Testis (tissue), 3 donors: ENCODE measurements around the gene MS4A18. TPM values are rescaled to one million over a fixed set of nuclear protein-coding genes. Genes with fewer than 3 reads are reported as not detected.

Source experiments
- DNase-seq: peaks from one replicate; pipeline ENCODE4 v3.0.0-alpha.2; 2019
- H3K27ac ChIP-seq, 2 donors: fragments of 200-600 bp; sonication (generic); one replicate each; pipeline ENCODE4 v1.5.1; 2019
- H3K27me3 ChIP-seq: fragments of 200-600 bp; sonication (generic); one replicate; pipeline ENCODE4 v1.5.1; 2019
- H3K36me3 ChIP-seq: fragments of 200-600 bp; sonication (generic); one replicate; pipeline ENCODE4 v1.5.1; 2017; ENCODE audit warnings: low read depth; ENCODE audit errors: missing control alignments
- H3K4me1 ChIP-seq: fragments of 200-600 bp; sonication (generic); one replicate; pipeline ENCODE4 v1.5.1; 2019
- H3K4me3 ChIP-seq, 2 donors: fragments of 200-600 bp; sonication (generic); one replicate each; pipeline ENCODE4 v1.5.1; 2017 to 2019
- H3K9me3 ChIP-seq: fragments of 200-600 bp; sonication (generic); one replicate; pipeline ENCODE4 v1.5.1; 2017
- POLR2A ChIP-seq: fragments of 450-650 bp; IDR thresholded peaks from one replicate; pipeline ENCODE4 v1.6.1; 2017; ENCODE audit warnings: antibody characterized with exemption, mild to moderate bottlenecking, moderate library complexity
- WGBS, 2 donors: methylation state at CpG; one replicate each; pipeline ENCODE4 v1.1.5; 2018; 5-methylcytosine and 5-hydroxymethylcytosine counted together
- intact Hi-C: fragments of 100-400 bp; cut with DNase I; formaldehyde crosslinking; loops from one replicate; pipeline ENCODE4 v1.15.1; 2023; ENCODE audit warnings: low total_unique reads
- polyA plus RNA-seq: library from polyadenylated mRNA; stranded (reverse); fragments of 350-450 nt; fragmentation: Illumina TruSeq; extraction: RNeasy Lipid Tissue Mini Kit (QIAGEN cat#74804); gene quantifications from one replicate; pipeline ENCODE4 v1.2.3, GENCODE V29; 2014; ENCODE audit warnings: low read depth, low replicate concordance; ENCODE audit not compliant: insufficient read depth
- total RNA-seq, 2 donors: library from RNA; depleted of rRNA; stranded (reverse); fragments of >200 nt; gene quantifications; one replicate each; pipeline ENCODE4 v1.2.3, GENCODE V29; 2016
- TF ChIP-seq, protein P1 (sequence below), 3 experiments: fragments of 450-650 bp in 2 of 3; fragments of 200-600 bp in 1 of 3; sonication (generic) in 1 of 3; IDR thresholded peaks; one replicate each; pipeline ENCODE4 v1.5.1; 2016 to 2019; ENCODE audit warnings: antibody characterized with exemption in 3 of 3, mild to moderate bottlenecking in 2 of 3, moderate library complexity in 1 of 3

Gene MS4A18
- total and polyA plus RNA-seq, 3 donors from 2014 or later = 0.50 to 0.96 TPM; not detected in 1

DNA sequence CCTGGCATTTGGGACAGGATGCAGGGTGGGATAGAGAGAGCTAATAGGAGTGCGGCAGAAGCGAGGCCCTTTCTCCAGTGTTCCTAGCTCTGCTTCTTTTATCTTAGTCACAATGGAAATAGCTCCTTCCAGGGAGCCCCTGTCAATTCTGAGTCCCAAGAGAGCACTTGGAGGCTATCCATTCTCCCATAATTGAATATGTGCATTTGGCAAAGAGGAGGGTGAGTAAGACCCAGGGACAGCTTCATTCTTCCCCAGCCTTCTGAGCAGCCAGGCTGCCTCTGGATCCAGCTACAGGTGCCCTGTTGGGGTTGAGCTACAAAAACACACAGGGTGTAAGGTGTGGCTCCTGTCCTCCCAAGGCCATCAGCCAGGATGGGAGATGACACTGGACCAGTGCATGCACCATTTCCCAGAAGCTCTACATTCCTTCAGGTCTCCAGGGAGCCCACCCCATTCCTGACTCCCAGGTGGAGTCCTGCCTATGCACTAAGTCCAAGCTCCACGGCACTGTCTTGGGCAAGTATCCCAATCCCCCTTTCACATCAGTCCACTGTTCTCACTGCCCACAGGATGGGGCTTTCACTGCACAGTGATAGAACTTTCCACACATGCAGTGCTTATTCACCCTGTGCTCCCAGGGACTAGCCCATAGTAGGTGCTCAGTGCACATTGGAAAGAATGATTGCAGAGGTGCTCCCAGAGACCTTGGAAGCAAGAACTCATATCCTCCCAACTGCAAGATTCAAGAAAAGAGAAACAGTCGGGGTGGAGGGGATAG, 66.8 kb downstream of the MS4A18 start:
- DNase-seq = no peak
- TF ChIP-seq, protein P1, sequence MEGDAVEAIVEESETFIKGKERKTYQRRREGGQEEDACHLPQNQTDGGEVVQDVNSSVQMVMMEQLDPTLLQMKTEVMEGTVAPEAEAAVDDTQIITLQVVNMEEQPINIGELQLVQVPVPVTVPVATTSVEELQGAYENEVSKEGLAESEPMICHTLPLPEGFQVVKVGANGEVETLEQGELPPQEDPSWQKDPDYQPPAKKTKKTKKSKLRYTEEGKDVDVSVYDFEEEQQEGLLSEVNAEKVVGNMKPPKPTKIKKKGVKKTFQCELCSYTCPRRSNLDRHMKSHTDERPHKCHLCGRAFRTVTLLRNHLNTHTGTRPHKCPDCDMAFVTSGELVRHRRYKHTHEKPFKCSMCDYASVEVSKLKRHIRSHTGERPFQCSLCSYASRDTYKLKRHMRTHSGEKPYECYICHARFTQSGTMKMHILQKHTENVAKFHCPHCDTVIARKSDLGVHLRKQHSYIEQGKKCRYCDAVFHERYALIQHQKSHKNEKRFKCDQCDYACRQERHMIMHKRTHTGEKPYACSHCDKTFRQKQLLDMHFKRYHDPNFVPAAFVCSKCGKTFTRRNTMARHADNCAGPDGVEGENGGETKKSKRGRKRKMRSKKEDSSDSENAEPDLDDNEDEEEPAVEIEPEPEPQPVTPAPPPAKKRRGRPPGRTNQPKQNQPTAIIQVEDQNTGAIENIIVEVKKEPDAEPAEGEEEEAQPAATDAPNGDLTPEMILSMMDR (IDR thresholded peaks at IDR 0.05) = no peak
- TF ChIP-seq POLR2A = no peak
- WGBS, 2 donors = 91 to 92% methylated on average over 3 to 4 of the region's 4 CpGs

DNA sequence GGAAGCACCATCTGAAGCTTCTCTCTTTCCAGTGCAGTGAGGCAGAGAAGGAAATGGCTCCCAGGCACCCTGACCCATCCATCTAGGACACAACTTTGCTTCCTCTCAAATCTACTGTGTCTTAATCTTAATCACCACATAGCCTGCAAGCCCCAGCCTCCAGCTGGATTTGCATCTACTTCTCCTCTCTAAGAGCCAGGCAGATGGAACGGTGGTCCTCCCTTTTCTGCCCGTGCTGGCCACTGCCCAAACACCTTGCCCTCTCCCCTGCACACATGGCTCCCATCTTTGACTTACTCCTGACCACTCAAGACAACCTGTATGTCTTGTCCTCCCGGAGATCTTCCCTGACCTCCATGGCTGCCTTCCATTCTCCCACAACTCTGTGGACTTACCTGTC, 68.0 kb downstream of the MS4A18 start:
- Histone ChIP-seq H3K36me3 (no peaks in the 10 kb centered on the region), H3K9me3 (no peaks in the 10 kb centered on the region), H3K4me1 (peaks cover 1% of the 10 kb centered on the region), H3K4me3 (no peak overlapping the region), H3K27me3 (no peaks in the 10 kb centered on the region), H3K27ac (no peak overlapping the region)
- intact Hi-C loops = no loop called here
- no peak for DNase-seq
- 92% methylated on average over 3 of the region's 3 CpGs for WGBS, 2 donors
- no peak for TF ChIP-seq POLR2A
- TF ChIP-seq, protein P1 (IDR thresholded peaks at IDR 0.05) = no peak

More for the DNA sequence above, 66.8 kb downstream of the MS4A18 start:
- no peak overlapping the region for H3K4me3 ChIP-seq
- H3K36me3 ChIP-seq = no peaks in the 10 kb centered on the region
- H3K27me3 ChIP-seq = no peaks in the 10 kb centered on the region
- H3K9me3 ChIP-seq = no peaks in the 10 kb centered on the region
- intact Hi-C loops = no loop called here
- H3K27ac ChIP-seq = no peak overlapping the region
- peaks cover 12% of the 10 kb centered on the region for H3K4me1 ChIP-seq

Other genes starting within 250 kb of the MS4A18 start
- gene MS4A12, start 231.9 kb upstream of the MS4A18 start, total RNA-seq = under 1 TPM; 0.71 to 0.74 TPM
- 0.33 TPM for gene MS4A12, start 231.9 kb upstream of the MS4A18 start, polyA plus RNA-seq
- gene MS4A13, start 209.3 kb upstream of the MS4A18 start, total RNA-seq = under 1 TPM in 1 of 2 donors, not detected in 1; 0.55 TPM
- gene MS4A13, start 209.3 kb upstream of the MS4A18 start, polyA plus RNA-seq = 7.0 TPM
- under 1 TPM; 0.31 to 0.43 TPM for gene MS4A8, start 25.1 kb upstream of the MS4A18 start, total RNA-seq
- gene MS4A8, start 25.1 kb upstream of the MS4A18 start, polyA plus RNA-seq = 3.3 TPM
- gene MS4A15, start 32.1 kb downstream of the MS4A18 start, total RNA-seq = under 1 TPM; 0.31 to 0.56 TPM
- 0.82 TPM for gene MS4A15, start 32.1 kb downstream of the MS4A18 start, polyA plus RNA-seq
- under 1 TPM in 1 of 2 donors, not detected in 1; 0.25 TPM for gene MS4A10, start 60.6 kb downstream of the MS4A18 start, total RNA-seq
- gene MS4A10, start 60.6 kb downstream of the MS4A18 start, polyA plus RNA-seq = not detected
- gene CCDC86, start 117.4 kb downstream of the MS4A18 start, total RNA-seq = 10 to 100 TPM; 60.7 to 64.7 TPM
- gene CCDC86, start 117.4 kb downstream of the MS4A18 start, polyA plus RNA-seq = 134 TPM
- 1 to 10 TPM in 1 of 2 donors, under 1 TPM in 1; 0.81 to 1.5 TPM for gene PTGDR2, start 131.2 kb downstream of the MS4A18 start, total RNA-seq
- gene PTGDR2, start 131.2 kb downstream of the MS4A18 start, polyA plus RNA-seq = 0.28 TPM
- gene ZP1, start 142.8 kb downstream of the MS4A18 start, total RNA-seq = 1 to 10 TPM; 3.5 to 4.0 TPM
- gene ZP1, start 142.8 kb downstream of the MS4A18 start, polyA plus RNA-seq = 11.2 TPM
- 100 to 1,000 TPM in 1 of 2 donors, 10 to 100 TPM in 1; 79.8 to 109 TPM for gene PRPF19, start 181.9 kb downstream of the MS4A18 start, total RNA-seq
- gene PRPF19, start 181.9 kb downstream of the MS4A18 start, polyA plus RNA-seq = 71.6 TPM
- 10 to 100 TPM; 28.1 to 46.7 TPM for gene TMEM109, start 189.4 kb downstream of the MS4A18 start, total RNA-seq
- gene TMEM109, start 189.4 kb downstream of the MS4A18 start, polyA plus RNA-seq = 59.1 TPM
- 10 to 100 TPM; 21.7 to 39.0 TPM for gene TMEM132A, start 199.7 kb downstream of the MS4A18 start, total RNA-seq
- gene TMEM132A, start 199.7 kb downstream of the MS4A18 start, polyA plus RNA-seq = 17.8 TPM
- gene SLC15A3, start 227.5 kb downstream of the MS4A18 start, total RNA-seq = 1 to 10 TPM; 8.0 to 9.3 TPM
- gene SLC15A3, start 227.5 kb downstream of the MS4A18 start, polyA plus RNA-seq = 24.4 TPM
- 1 to 10 TPM in 1 of 2 donors, under 1 TPM in 1; 0.87 to 1.6 TPM for gene CD6, start 247.0 kb downstream of the MS4A18 start, total RNA-seq
- gene CD6, start 247.0 kb downstream of the MS4A18 start, polyA plus RNA-seq = 3.1 TPM